Prostate gland (tissue), 2 donors: ENCODE data around the gene ZNF101.

Experiments used
- POLR2A ChIP-seq: fragments of 450-650 bp; IDR thresholded peaks from one replicate; pipeline ENCODE4 v1.6.1; 2016; ENCODE audit warnings: antibody characterized with exemption, mild to moderate bottlenecking
- POLR2AphosphoS5 ChIP-seq: sonication (generic); formaldehyde crosslinking; IDR thresholded peaks from one replicate; pipeline ENCODE4 v1.6.1; 2017; ENCODE audit warnings: antibody characterized with exemption
- TF ChIP-seq, protein P1 (sequence below), 4 experiments: fragments of 200-600 bp in 2 of 4; fragments of 450-650 bp in 2 of 4; sonication (generic) in 2 of 4; IDR thresholded peaks; 1 replicate in 3 of 4; 2 replicates in 1 of 4; pipeline ENCODE4 v1.5.1; 2016 to 2019; ENCODE audit warnings: antibody characterized with exemption in 4 of 4, mild to moderate bottlenecking in 2 of 4, moderate library complexity in 2 of 4

DNA sequence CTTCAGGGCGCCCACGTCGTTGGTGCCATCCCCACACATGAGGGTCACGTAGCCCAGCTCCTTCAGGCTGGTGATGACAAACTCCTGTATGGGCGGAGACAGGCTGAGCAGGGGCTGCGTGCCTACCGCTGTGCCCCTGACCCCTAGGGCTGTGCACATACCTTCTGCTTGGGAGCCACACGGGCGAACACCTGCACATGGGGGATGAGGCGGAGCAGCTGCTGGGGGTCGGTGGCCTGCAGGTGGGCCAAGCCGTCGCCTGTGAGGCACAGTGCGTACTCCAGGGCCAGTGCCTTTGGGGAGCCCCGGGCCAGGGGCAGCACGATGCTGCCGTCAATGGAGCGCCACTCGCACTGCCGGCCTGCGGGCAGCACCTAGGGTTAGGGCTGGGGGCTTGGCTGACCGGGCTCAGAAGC lies 19.1 kb upstream of the ZNF101 start:
- no peak for TF ChIP-seq POLR2A
- TF ChIP-seq POLR2AphosphoS5 = no peak
- TF ChIP-seq, protein P1, sequence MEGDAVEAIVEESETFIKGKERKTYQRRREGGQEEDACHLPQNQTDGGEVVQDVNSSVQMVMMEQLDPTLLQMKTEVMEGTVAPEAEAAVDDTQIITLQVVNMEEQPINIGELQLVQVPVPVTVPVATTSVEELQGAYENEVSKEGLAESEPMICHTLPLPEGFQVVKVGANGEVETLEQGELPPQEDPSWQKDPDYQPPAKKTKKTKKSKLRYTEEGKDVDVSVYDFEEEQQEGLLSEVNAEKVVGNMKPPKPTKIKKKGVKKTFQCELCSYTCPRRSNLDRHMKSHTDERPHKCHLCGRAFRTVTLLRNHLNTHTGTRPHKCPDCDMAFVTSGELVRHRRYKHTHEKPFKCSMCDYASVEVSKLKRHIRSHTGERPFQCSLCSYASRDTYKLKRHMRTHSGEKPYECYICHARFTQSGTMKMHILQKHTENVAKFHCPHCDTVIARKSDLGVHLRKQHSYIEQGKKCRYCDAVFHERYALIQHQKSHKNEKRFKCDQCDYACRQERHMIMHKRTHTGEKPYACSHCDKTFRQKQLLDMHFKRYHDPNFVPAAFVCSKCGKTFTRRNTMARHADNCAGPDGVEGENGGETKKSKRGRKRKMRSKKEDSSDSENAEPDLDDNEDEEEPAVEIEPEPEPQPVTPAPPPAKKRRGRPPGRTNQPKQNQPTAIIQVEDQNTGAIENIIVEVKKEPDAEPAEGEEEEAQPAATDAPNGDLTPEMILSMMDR (IDR thresholded peaks at IDR 0.05) = no peak
